22Rv1 (cell line): Measurements from ENCODE around the gene ERVK3-1.

Experiments
- ZFX ChIP-seq: fragments of 450-650 bp; IDR thresholded peaks from 2 replicates; pipeline ENCODE4 v1.6.1; 2017; ENCODE audit warnings: antibody characterized with exemption, borderline replicate concordance
- TF ChIP-seq, protein P1 (sequence below): fragments of 450-650 bp; IDR thresholded peaks from 2 replicates; pipeline ENCODE4 v1.5.1; 2017; ENCODE audit warnings: mild to moderate bottlenecking

DNA sequence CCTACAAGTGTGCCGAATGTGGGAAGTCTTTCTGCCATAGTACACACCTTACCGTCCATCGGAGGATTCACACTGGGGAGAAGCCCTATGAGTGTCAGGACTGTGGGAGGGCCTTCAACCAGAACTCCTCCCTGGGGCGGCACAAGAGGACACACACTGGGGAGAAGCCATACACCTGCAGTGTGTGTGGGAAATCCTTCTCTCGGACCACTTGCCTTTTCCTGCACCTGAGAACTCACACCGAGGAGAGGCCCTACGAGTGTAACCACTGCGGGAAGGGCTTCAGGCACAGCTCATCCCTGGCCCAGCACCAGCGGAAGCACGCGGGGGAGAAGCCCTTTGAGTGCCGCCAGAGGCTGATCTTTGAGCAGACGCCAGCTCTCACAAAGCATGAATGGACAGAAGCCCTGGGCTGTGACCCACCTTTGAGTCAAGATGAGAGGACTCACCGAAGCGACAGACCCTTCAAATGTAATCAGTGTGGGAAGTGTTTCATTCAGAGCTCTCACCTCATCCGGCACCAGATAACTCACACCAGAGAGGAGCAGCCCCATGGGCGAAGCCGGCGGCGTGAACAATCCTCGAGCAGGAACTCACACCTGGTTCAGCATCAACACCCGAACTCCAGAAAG is 10.3 kb upstream of the ERVK3-1 start:
- TF ChIP-seq, protein P1, sequence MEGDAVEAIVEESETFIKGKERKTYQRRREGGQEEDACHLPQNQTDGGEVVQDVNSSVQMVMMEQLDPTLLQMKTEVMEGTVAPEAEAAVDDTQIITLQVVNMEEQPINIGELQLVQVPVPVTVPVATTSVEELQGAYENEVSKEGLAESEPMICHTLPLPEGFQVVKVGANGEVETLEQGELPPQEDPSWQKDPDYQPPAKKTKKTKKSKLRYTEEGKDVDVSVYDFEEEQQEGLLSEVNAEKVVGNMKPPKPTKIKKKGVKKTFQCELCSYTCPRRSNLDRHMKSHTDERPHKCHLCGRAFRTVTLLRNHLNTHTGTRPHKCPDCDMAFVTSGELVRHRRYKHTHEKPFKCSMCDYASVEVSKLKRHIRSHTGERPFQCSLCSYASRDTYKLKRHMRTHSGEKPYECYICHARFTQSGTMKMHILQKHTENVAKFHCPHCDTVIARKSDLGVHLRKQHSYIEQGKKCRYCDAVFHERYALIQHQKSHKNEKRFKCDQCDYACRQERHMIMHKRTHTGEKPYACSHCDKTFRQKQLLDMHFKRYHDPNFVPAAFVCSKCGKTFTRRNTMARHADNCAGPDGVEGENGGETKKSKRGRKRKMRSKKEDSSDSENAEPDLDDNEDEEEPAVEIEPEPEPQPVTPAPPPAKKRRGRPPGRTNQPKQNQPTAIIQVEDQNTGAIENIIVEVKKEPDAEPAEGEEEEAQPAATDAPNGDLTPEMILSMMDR = no peak
- no peak for TF ChIP-seq ZFX
